NAMALWA (cell line): ENCODE results near the gene FAM131A.

ENCODE experiments used
- DNase-seq: peaks from one replicate; pipeline ENCODE4 v3.0.0-alpha.2; 2015; ENCODE audit warnings: low spot score

Gene FAM131A

GRCh38 chr3:184316792-184317191, 20.6 kb upstream of the FAM131A start:
- no peak for DNase-seq

DNA sequence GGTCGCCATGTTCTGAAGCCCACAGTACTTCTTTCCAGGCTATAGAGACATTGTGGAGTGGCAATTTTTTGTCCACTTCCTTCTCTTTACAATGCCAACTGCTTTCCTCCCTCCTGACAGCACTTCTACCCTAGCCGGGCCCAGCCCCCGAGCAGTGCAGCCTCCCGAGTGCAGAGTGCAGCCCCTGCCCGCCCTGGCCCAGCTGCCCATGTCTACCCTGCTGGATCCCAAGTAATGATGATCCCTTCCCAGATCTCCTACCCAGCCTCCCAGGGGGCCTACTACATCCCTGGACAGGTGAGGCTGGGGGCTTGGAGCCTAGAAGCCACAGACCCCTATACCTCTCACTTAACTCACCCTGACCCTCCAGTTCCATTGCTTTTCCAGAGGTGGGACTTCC, 20.2 kb upstream of the FAM131A start:
- DNase-seq = no peak

DNA sequence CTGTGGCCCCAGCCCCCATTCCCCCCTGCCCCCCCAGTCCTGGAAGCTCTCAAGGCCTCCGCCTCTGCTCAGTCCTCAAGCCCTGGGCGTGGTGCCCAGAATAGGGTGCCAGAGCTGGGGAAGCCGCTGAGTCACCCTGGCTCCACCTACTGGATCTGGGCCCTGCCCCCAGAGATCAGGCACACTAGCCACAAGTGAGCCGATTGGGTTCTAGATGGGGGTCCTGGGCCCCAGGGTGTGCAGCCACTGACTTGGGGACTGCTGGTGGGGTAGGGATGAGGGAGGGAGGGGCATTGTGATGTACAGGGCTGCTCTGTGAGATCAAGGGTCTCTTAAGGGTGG, 17.3 kb upstream of the FAM131A start:
- no peak for DNase-seq

DNA sequence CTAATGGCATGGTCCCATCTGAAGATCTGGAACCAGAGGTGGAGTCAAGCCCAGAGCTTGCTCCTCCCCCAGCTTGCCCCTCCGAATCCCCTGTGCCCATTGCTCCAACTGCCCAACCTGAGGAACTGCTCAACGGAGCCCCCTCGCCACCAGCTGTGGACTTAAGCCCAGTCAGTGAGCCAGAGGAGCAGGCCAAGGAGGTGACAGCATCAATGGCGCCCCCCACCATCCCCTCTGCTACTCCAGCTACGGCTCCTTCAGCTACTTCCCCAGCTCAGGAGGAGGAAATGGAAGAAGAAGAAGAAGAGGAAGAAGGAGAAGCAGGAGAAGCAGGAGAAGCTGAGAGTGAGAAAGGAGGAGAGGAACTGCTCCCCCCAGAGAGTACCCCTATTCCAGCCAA, 15.7 kb upstream of the FAM131A start:
- DNase-seq = no peak

GRCh38 chr3:184322731-184323487, 14.5 kb upstream of the FAM131A start:
- DNase-seq = no peak

GRCh38 chr3:184323696-184324095, 13.7 kb upstream of the FAM131A start:
- DNase-seq = no peak

DNA sequence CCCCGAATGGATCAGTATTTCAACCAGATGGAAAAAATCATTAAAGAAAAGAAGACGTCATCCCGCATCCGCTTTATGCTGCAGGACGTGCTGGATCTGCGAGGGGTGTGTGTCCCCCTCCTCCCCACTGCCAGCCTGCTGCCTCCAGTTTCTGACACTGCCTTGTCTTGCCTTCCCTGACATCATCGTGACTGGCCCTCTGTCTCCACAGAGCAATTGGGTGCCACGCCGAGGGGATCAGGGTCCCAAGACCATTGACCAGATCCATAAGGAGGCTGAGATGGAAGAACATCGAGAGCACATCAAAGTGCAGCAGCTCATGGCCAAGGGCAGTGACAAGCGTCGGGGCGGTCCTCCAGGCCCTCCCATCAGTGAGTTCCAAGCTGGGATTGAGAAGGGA, 12.1 kb upstream of the FAM131A start:
- DNase-seq = no peak

- DNase-seq = no peak
Observed at GRCh38 chr3:184325715-184326369, 11.6 kb upstream of the FAM131A start.

DNA sequence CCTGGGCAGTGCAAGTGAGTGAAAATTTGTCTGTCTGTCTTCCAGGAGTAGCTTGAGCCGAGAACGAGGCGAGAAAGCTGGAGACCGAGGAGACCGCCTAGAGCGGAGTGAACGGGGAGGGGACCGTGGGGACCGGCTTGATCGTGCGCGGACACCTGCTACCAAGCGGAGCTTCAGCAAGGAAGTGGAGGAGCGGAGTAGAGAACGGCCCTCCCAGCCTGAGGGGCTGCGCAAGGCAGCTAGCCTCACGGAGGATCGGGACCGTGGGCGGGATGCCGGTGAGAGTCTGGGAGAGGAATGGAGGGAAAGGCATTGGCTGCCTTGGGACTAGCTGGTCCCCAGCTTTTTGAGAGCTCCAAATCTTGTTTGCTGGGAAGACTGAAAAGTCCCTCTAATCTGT, 10.2 kb upstream of the FAM131A start:
- DNase-seq = no peak

DNA sequence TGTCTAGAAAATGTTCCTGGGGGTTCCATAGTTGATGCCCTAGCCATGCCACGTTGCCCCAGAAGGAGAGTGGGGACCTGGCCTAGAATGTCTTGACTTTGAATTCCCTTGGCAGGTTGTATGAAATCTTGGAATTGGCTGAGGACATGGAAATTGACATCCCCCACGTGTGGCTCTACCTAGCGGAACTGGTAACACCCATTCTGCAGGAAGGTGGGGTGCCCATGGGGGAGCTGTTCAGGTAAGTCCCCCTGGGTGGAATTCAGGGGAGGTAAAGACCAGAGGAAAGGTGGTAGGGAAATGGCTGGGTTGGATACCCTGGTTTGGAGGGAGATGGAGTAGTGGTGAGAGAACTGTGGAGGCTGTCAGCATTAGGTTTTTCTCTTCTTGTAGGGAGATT, 8.9 kb upstream of the FAM131A start:
- no peak for DNase-seq

DNA sequence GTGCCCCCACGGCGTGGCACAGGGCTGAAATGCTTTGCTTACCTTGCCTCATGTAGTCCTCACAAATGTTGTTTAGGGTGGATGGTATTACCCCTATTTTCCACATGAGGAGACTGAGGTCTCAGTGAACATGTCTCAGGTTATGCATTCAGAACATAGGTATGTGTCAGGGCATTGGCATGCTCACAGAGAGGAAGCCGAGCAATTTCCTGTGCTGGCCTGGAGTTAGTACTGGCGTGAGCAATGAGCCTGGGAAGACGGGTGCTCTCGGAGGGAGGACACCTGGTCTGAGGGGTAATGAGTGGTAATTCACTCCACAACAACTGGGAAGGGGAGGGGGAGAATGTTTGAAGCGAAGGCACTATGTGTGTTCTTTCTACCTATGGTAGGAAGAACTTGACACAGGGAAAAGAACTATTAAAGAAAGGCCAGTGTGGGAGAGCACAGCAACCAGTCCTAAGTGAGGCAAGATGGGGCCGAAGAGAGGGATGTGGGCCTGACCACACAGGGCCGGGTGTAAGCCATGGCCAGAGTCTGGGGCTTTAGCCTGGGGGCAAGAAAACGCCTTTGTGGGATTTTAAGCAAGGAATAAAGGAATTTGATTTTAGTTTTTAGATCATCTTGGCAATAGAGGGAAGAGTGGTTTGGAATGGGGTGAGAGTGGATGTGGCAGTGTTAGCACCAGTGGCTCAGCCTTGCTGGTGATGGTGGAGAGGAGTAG, 4.9 kb upstream of the FAM131A start:
- DNase-seq = no peak

GRCh38 chr3:184333190-184333589, 4.2 kb upstream of the FAM131A start:
- DNase-seq = no peak

DNA sequence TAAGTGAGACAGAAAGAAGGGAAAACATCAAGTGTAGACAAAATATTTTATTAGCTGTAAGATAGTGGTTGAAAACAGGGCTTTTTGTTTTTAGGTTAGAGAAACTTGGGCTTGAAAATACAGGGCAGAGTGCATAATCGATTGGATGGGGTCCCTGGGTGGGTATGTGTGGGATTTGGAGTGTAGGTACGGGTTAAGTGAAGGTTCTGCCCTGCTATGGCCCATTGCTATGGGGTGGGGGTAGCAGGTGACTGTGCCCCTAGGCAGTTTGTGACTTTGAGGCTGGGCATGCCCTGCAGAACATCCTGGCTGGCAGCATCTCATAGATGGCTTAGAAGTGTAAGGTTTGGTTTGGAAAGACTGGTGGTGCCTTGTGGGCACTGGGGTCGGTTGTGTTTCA, 3.7 kb upstream of the FAM131A start:
- no peak for DNase-seq

DNA sequence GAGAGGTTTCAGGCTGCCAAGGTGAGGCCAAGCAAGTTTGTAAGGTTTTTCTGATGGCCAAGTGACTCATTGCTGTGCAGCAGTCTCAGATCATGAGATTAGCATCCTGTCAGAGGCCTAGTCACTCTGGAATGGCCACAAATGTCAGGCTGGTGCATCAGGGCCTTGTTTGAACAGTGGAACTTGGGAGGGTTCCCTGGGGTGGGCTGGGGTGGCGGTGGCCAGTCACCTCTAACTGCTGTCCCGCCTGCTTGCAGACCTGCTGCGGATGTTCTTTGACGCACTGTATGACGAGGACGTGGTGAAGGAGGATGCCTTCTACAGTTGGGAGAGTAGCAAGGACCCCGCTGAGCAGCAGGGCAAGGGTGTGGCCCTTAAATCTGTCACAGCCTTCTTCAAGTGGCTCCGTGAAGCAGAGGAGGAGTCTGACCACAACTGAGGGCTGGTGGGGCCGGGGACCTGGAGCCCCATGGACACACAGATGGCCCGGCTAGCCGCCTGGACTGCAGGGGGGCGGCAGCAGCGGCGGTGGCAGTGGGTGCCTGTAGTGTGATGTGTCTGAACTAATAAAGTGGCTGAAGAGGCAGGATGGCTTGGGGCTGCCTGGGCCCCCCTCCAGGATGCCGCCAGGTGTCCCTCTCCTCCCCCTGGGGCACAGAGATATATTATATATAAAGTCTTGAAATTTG, 2.8 kb upstream of the FAM131A start:
- peak; percentile 39 for DNase-seq

DNA sequence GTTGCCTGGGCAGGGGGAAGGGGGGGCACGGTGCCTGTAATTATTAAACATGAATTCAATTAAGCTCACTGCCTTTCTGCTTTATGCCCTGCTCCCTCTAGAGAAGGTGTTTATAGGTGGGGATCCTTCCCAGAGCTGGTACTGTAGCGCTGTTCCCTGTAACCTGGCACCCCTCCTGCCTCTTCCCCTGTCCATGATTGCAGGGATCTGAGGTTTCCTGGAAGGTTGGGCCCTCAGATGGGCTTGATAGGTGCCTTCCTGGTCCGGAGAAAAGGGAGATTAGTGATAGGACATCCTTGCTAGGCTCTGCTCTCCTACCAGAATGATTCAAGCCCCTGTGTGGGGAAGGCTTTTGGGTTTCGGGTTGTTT, 2.1 kb upstream of the FAM131A start:
- no peak for DNase-seq

DNA sequence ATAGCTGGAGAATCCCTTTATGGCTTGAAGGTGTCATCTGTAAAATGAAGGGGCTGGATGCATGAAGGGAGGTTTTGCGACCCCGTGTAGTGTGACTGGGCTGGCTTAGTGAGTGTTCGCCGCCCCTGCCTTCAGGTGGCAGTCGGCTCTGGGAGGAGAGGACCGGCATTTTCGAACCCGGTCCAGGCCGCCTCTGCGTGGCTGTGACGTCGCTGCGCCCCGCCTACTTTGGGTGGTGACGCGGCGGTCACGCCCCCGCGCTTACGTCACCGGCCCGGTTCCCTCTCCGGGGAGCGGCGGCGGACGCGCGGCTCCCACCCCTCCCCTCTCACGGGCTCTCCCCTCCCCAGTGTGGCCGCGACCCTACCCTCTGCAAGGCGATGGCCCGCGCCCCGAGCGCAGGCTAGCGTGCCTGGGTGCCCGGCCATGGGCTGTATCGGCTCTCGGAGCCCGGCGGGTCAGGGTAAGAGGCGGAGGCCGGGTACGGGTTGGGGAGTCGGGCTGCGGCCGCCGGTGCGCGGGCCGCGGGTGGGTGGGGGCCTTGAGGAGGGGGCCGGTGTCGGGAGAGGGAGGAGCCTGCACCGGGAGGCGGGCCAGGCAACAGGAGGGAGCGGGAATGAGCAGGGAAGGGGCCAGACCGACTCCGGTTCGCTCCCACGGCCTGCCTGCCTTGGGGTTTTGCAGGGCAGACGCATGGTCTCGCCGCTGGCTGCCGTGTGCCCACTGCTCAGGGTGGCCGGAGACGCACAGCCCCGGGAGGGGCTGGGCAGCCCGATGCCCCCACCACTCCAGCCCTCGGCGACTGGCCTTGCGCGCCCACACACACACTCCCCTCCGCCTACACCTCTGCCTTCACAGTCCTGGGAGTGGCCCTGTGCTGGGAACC, 1.5 kb upstream of the FAM131A start:
- peak; percentile 86 for DNase-seq

DNA sequence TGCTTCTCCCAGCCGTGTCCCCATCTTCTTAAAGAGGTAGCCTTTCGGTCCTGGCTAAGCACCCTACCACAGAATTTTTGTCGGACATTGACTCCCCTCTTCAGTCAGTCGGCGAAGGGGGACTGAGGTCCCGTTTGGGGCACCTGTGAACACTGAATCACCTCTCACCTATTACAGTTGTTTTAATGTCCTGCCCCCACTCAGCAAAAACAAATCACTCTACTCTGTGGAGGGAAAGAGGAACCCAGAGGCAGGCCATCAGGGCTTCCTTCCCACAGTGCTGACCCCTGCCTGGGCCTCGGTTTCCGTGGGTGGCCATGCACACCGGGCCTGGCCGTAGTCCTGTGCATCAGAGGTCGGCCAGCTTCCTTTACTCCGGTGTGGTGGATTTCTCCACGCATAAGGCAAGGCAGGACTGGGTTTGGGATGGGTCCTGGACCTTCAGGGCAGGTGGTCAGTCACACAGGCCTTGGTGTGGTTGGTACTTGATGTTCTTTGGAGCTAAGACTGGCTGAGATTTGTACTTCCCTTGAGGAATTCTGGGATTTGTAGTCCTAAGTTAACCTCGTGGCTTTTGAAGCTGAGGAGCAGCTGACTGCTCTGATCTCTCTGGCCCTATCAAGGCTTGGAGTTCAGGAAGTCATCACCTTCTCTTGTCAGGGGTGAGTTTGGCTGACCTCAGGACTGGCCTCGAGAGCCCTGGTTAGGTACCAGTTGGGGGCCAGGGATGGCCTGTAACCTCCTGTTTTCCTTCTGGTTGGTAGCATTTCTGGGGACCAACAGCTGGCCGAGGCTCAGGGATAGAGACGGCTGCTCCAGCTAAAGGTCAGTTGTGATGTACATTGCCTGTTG, 627 bp upstream of the FAM131A start:
- DNase-seq = peak; percentile 22

DNA sequence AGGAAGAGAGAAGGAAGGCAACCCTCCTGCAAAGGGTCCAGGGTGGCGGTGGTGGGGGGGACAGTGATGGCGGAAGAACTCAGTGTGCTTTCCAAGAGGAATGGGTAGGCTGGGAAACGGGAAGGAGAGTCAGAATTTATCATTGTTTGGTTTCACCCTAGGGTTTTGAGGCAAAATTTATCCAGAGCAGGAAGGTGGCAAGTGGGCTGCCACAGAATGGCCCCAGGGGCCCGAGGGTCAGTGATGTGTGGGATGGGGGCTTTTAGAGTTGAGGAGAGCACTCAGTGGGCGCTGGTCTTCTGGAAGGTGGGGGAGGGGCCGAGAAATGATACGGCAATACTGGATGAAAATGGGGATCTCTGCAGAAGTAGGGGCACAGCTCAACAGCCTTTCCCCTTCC, 581 bp downstream of the FAM131A start:
- DNase-seq = no peak

- no peak for DNase-seq
Observed at GRCh38 chr3:184338511-184338945, 1.1 kb downstream of the FAM131A start.

DNA sequence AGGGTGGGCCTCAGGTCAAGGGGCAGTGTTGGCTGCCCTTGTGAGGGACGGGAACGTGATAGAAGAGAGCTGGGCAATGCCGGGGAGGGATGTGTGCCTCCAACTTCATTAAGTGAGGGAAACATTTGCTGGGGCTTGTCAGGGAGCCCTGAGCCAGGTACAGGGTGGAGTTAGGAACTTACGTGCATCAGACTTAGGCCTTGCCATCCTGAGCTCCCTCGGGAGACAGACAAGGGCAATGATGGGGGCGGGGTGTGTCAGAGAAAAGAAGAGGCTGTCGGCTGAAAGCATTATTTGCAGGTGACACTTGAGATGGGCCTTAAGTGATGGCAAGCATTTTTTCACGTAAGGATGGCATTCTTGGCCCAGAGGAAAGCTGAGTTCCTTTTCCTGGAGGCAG, 1.6 kb downstream of the FAM131A start:
- no peak for DNase-seq
